Hematopoietic multipotent progenitor cell treated with erythropoietin and hydrocortisone succinate and interleukin-3 and kit ligand, for 15 days (in vitro differentiated cells): Measurements from ENCODE around the gene ANKRD44.

Experiments
- DNase-seq: peaks from one replicate; pipeline ENCODE4 v3.0.0-alpha.2; 2015; ENCODE audit warnings: low spot score

ANKRD44 gene

GRCh38 chr2:197207598-197207997 lies 103.0 kb downstream of the ANKRD44 start:
- DNase-seq, result no peak

DNA sequence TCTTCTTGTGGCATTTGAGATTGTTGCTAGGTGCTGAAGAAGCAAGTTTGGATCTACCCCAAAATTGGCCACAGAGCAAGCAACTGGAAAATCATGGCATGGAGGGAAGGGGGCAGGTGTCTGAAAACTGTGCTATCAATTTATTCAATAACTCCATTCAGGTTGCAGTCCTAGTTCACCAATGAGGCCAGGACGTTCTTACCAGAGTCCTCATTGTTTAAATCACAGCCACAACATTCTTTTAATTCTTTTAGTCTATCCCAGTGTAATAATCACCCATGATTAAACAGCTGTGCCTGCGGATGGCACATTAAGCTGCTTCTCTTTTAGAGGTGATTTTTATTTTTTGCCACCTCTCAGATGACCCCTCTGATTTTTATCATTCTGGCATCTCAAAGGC lies 103.5 kb downstream of the ANKRD44 start:
- DNase-seq, result no peak

- no peak for DNase-seq
Observed at GRCh38 chr2:197205585-197206215, 104.9 kb downstream of the ANKRD44 start.

DNA sequence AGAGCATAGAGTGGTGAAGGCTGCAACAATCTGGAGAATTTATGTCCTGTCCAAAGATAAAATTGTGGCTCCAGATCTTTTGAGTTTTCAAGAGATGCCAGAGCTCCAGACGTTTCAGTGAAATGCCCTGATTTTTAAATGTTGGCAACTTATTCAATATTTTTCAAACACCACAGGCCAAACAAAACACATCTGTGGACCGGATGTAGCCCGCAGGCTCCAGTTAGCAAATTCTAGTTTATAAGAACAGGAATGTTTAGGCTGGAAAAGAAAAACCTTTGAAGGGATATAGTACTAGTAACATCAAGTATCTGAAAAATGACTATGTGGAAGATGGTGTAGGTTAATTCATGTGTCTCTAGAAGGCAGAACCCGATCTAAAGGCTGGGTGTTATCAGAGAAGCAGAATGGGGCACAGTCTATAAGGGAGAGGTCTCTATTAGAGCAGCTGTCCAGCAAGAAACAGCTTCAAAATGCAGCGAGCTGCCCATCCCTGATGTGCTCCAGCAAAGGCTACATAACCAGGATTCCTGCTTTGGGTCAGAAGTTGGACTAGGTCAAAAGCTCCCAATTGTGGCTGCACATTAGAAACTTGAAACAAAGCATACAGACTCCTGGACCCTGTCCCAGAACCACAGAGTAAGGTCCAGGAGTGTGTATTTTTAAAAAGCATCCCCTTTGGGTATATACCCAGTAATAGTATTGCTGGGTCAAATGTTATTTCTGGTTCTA lies 105.9 kb downstream of the ANKRD44 start:
- no peak for DNase-seq

GRCh38 chr2:197201874-197202273 lies 108.7 kb downstream of the ANKRD44 start:
- no peak for DNase-seq

- DNase-seq, result no peak
Observed at GRCh38 chr2:197200762-197201058, 109.9 kb downstream of the ANKRD44 start.

GRCh38 chr2:197200051-197200761 lies 110.4 kb downstream of the ANKRD44 start:
- no peak for DNase-seq

DNA sequence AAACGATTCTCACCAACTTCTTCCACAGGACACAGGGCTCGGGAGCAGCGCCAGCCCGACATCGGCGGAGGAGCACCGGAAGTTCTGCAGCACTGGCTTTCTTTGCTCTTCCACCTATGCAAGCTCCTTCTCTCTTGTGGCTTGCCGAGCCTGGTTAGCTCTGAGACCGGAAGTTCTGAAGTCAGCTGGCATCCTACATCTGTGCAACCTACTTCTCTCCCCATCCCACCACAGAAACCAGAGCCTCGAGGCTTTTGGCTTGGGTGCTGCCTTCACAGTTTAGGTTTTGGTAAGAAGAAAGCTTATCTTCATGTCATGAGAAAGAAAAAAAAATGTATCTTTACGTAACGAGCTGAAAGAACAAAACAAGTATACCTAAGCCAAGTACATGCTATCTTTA lies 111.7 kb downstream of the ANKRD44 start:
- DNase-seq, result no peak

DNA sequence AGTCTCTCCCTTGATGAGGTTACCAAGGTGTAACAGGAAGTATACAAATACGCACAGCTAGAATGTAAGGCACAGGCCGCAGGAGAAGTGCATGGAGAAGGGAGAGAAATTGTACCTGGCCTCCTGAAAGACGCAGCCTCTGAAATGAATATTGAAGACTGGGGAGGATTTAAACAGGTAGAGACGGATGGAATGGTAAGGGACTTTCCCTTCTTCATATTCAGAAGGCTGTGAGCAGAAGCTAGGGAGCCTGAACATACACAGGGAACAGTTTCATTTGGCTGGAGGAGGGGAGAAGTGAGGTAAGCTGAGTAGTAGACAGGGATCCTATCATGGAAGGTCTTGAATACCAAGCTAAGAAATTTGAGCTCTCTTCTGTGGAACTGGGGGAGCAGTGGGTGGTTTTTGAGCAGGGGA lies 112.7 kb downstream of the ANKRD44 start:
- no peak for DNase-seq

- no peak for DNase-seq
Observed at GRCh38 chr2:197196541-197197180, 113.9 kb downstream of the ANKRD44 start.

DNA sequence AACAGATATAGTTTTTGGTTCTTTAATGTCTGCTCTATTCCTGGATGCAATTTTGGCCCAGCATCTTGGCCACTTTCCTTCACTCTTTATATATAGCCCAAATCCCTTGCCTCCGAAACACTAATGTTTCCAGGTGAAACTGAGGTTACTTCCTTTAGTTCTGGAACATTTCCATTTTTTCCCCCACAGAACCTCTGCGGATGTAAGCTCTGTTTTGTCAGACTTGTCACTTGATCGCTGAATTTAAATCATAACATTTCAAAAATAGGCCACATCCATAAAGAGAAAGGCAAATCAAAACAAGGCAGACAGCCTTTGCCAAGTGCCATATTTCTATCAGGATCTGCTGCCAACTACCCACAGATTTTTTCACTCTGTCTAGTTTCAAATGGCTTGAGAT lies 115.1 kb downstream of the ANKRD44 start:
- DNase-seq, result no peak

DNA sequence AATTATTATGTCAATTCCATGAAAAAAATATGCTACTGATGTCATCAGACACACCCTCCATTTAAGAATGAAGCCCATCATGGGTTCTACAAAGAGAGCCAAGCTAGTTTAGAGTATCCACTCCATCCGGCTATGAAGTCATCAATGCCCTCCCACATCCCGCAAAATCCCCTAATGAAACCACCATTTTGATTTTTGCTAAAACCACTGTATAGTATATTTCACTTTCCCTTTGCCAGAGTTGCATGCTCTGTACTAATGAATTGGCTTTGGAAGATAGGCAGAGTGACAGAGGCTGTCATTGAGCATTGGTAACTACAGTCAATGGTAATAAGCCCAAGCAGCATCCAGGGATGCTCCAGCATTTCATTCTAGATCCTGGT lies 118.6 kb downstream of the ANKRD44 start:
- no peak for DNase-seq

GRCh38 chr2:197191177-197191939 lies 119.2 kb downstream of the ANKRD44 start:
- DNase-seq, result peak; percentile 54

DNA sequence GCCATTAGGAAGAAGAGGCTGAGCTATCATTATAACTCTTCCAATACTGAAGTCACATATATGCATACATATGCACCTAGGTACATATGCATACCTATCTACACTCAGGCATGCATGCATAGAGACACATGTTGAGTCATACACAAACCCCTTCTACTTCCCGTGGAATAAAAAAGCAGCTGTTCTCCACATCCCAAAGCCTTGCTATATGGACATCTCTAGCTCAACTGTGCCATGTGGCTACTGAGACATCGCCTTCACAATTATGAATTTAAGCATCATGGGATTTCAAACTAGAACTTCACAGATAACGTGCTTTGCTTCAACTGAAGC lies 120.5 kb downstream of the ANKRD44 start:
- no peak for DNase-seq

GRCh38 chr2:197189426-197190099 lies 121.0 kb downstream of the ANKRD44 start:
- no peak for DNase-seq

DNA sequence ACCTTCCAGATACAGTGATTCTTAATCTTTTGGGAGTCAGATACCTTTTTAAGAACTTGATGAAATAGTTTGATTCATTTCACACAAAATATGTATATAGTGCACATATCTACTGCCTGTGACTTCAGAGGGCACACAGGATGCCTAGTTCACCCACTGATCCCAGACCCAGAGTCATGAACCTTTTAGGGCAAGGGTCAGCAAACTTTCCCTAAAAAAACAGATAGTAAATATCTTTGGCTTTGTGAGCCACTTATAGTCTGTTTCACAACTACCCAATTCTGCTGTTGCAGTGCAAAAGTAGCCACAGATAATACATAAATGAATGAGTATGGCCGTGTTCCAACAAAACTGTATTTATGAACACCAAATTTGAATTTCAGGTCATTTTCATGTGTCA lies 124.9 kb downstream of the ANKRD44 start:
- no peak for DNase-seq

GRCh38 chr2:197184959-197185586 lies 125.5 kb downstream of the ANKRD44 start:
- no peak for DNase-seq

DNA sequence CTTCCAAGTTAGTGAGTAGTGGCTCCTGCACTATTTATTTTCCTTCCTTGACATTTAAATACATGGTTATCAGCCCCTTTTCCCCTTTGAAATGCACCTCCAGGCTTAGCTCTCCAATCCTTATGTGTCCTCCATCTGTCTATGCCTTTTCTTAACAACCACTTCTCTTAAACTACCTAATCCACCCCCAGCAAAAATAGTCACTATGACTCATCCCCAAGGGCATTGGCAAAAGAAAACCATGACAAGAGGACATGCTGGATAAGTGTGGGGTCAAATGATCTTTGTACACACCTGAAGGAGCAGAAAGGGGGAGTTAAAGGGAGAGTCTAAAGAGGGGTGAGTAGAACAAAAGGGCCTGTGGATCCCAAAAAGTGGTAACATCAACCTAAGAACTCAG lies 127.2 kb downstream of the ANKRD44 start:
- no peak for DNase-seq

DNA sequence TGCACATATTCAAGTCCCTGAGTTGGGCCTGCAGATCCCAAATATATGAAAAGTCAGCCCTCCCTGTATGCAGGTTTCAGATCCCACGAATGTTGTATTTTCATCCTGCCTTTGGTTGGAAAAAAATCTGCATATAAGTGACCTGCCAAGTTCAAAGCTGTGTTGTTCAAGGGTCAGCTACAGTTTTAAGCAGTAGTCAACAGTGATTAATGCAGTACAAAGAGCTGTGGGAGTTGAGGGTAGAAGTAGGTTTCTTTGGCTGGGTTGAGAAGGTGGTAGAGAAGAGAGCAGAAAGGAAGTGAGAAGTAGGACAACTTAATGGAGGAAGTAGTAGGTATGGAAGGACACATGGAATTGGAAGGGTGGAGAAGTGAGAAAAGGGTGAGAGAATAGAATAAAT lies 127.9 kb downstream of the ANKRD44 start:
- DNase-seq, result no peak

DNA sequence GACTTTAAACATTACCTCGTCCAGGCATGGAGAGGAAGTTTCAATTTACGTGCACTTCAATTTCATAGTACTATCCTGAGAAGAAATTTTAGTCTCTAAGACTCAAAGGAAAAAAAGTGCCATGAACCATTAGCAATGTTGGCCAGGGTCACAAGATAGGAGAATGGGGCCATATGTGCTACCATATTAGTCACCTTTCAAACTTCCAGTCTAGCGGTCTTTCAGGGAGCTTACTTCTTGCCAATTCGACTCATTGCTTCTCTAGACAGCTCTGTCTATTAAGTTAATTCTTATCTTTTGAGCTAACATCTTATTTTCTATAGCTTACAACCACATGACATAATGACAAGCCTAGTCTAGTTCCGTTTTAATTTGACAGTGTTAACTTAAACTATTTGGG lies 129.1 kb downstream of the ANKRD44 start:
- DNase-seq, result no peak

GRCh38 chr2:197179744-197180498 lies 130.7 kb downstream of the ANKRD44 start:
- DNase-seq, result no peak
